ENCODE results near the gene TMEM184B. TPM values are rescaled to one million over a fixed set of nuclear protein-coding genes. Genes with fewer than 3 reads are reported as not detected.

The TMEM184B gene
- total and polyA plus RNA-seq, 2 experiments from 2014 or later = 42.2 to 95.1 TPM

DNA sequence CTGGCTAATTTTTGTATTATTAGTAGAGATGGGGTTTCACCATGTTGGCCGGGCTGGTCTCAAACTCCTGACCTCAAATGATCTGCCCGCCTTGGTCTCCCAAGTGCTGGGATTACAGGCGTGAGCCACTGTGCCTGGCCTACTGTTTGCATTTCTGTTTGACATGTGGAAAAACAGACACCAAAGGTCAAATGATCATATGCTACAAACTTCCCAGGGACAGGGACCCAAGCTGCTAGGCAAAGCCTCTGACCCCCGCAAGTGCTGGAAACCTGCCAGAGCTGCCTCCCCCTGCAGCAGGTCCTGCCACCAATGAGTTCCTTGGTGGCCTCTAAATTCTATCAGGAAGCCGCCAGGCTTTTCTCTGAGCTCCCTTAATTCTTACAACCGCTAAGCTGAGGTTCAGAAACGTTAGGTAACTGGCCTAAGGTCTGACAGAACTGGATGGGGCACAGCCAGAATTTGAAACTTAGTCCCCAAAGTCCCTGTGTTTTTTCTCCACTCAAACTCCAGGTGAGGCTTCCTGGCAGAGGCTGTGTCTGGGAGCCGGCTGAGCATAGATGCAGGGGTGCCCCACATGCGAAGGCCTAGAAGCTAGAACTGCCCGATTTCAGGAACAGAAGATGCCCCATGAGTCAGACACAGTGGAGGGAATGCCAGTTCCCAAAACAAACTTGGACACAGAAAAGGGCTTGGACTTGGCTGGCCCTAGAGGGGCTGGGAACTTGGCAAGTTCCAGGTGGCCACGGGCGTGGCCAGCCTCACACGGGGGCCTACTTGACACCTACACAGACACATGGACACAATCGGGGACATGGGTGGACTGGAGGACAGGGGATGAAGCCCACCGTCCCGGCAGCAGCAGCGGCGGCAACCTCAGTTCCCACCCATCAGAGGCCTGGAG lies 37.1 kb upstream of the TMEM184B start (continued):
- TF ChIP-seq, protein P1, sequence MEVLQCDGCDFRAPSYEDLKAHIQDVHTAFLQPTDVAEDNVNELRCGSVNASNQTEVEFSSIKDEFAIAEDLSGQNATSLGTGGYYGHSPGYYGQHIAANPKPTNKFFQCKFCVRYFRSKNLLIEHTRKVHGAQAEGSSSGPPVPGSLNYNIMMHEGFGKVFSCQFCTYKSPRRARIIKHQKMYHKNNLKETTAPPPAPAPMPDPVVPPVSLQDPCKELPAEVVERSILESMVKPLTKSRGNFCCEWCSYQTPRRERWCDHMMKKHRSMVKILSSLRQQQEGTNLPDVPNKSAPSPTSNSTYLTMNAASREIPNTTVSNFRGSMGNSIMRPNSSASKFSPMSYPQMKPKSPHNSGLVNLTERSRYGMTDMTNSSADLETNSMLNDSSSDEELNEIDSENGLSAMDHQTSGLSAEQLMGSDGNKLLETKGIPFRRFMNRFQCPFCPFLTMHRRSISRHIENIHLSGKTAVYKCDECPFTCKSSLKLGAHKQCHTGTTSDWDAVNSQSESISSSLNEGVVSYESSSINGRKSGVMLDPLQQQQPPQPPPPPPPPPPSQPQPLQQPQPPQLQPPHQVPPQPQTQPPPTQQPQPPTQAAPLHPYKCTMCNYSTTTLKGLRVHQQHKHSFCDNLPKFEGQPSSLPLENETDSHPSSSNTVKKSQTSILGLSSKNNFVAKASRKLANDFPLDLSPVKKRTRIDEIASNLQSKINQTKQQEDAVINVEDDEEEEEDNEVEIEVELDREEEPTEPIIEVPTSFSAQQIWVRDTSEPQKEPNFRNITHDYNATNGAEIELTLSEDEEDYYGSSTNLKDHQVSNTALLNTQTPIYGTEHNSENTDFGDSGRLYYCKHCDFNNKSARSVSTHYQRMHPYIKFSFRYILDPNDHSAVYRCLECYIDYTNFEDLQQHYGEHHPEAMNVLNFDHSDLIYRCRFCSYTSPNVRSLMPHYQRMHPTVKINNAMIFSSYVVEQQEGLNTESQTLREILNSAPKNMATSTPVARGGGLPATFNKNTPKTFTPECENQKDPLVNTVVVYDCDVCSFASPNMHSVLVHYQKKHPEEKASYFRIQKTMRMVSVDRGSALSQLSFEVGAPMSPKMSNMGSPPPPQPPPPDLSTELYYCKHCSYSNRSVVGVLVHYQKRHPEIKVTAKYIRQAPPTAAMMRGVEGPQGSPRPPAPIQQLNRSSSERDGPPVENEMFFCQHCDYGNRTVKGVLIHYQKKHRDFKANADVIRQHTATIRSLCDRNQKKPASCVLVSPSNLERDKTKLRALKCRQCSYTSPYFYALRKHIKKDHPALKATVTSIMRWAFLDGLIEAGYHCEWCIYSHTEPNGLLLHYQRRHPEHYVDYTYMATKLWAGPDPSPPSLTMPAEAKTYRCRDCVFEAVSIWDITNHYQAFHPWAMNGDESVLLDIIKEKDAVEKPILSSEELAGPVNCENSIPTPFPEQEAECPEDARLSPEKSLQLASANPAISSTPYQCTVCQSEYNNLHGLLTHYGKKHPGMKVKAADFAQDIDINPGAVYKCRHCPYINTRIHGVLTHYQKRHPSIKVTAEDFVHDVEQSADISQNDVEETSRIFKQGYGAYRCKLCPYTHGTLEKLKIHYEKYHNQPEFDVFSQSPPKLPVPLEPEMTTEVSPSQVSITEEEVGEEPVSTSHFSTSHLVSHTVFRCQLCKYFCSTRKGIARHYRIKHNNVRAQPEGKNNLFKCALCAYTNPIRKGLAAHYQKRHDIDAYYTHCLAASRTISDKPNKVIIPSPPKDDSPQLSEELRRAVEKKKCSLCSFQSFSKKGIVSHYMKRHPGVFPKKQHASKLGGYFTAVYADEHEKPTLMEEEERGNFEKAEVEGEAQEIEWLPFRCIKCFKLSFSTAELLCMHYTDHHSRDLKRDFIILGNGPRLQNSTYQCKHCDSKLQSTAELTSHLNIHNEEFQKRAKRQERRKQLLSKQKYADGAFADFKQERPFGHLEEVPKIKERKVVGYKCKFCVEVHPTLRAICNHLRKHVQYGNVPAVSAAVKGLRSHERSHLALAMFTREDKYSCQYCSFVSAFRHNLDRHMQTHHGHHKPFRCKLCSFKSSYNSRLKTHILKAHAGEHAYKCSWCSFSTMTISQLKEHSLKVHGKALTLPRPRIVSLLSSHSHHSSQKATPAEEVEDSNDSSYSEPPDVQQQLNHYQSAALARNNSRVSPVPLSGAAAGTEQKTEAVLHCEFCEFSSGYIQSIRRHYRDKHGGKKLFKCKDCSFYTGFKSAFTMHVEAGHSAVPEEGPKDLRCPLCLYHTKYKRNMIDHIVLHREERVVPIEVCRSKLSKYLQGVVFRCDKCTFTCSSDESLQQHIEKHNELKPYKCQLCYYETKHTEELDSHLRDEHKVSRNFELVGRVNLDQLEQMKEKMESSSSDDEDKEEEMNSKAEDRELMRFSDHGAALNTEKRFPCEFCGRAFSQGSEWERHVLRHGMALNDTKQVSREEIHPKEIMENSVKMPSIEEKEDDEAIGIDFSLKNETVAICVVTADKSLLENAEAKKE (CRISPR knock-in tag; IDR thresholded peaks at IDR 0.05) = no peak
- TF ChIP-seq ZNF331 (CRISPR knock-in tag; IDR thresholded peaks at IDR 0.05; ENCODE audit: low read depth) (no peak), JUNB (IDR thresholded peaks at IDR 0.05; ENCODE audit: unreplicated experiment) (no peak), CREB1 (CRISPR knock-in tag; IDR thresholded peaks at IDR 0.05; ENCODE audit: low read depth) (no peak), ZNF114 (CRISPR knock-in tag; IDR thresholded peaks at IDR 0.05) (no peak), STAT1 (IDR thresholded peaks at IDR 0.05; ENCODE audit: unreplicated experiment) (no peak)
- TF ChIP-seq, protein P2, sequence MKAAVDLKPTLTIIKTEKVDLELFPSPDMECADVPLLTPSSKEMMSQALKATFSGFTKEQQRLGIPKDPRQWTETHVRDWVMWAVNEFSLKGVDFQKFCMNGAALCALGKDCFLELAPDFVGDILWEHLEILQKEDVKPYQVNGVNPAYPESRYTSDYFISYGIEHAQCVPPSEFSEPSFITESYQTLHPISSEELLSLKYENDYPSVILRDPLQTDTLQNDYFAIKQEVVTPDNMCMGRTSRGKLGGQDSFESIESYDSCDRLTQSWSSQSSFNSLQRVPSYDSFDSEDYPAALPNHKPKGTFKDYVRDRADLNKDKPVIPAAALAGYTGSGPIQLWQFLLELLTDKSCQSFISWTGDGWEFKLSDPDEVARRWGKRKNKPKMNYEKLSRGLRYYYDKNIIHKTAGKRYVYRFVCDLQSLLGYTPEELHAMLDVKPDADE (IDR thresholded peaks at IDR 0.05) = no peak

Data from GM23338 (cell line).